ENCODE data around the gene HLA-DQB2.

DNA sequence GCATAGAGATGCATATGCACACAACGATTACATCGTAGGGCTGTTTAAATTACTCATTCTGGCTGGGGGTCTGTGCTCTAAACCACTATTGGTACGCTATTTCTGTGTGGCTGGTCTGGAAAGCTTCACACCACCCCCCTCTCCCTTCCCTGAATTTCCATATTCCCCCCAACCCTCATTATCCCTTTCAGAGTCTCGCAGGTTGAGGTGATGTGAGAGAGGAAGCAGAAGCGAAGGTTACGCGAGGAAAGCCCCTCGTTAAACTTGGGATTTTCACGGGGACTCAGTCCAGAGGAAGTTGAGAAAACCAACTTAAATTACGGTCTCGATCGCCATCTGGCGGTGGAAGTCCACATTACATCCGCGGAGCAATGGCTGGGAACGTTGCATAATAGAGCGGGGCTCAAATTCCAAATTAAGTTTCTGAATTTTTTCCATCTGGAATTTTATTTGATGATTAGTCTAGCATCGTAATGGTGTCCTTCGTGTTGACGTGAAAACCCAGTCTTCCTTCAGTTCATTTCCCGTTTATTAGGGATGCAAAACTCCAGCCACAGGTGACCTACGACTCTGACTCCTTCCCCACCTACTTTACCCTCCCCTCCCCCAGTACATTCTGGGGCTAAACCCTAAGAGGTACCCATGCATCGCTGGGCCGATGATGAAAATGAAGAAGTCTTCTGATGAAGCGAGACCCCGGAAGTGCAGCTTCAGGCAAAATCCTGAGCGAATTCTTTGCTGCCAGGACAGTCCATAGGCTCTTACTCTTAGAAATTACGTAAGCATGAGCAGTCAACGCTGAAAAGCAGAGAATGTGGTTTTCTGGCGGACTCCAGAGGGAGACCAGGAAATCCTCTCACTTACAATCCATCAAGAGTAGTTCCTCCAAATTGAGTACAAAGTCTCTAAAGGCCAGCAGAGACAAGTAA, 33.8 kb upstream of the HLA-DQB2 start:
- TF ChIP-seq EZH2 (IDR thresholded peaks at IDR 0.05): no peak
- TF ChIP-seq POLR2AphosphoS5 (IDR thresholded peaks at IDR 0.05; ENCODE audit: borderline replicate concordance, low read depth, low read length): no peak

Measured in SK-N-MC (cell line).